ENCODE measurements around the gene ABCD3. TPM values are rescaled to one million over a fixed set of nuclear protein-coding genes. Genes with fewer than 3 reads are reported as not detected.

The ABCD3 gene
- total RNA-seq, 4 donors from 2014 or later, result 37.2 to 88.3 (median 58.1) TPM

- DNase-seq, result no peak
- Histone ChIP-seq H3K4me1 (peaks cover 6 to 17% (median 11%) of the 10 kb centered on the region in 4 donors), H3K9me3 (no peaks in the 10 kb centered on the region), H3K27me3 (no peaks in the 10 kb centered on the region), H3K4me3 (no peak overlapping the region), H3K27ac (peak overlapping the region; percentile 13 to 94 (median 54)), H3K36me3 (no peaks in the 10 kb centered on the region)
- WGBS, 2 donors (ENCODE audit: low coverage in 1 of 2), result 72 to 93% methylated on average over 3 to 4 of the region's 4 CpGs
- in situ Hi-C loops (cut with MboI; ENCODE audit: low pct_ligation_motif_present in 1 of 4, low pct_unique_long_range_greater_than_20kb in 1 of 4, low sequenced_read_pairs in 3 of 4), result loop anchor here in 1 of 4 donors (25.0 kb wide), 1 partner anchor 493 kb away; no protein-coding TSS in a partner anchor
- no peak for TF ChIP-seq POLR2A (IDR thresholded peaks at IDR 0.05)
- intact Hi-C loops (cut with DNase I; ENCODE audit: low total_unique reads), result no loop called here
These were observed 125.9 kb downstream of the ABCD3 start for GRCh38 chr1:94543893-94544635.

GRCh38 chr1:94544706-94545490, 126.7 kb downstream of the ABCD3 start:
- H3K36me3 ChIP-seq, result no peaks in the 10 kb centered on the region
- WGBS, 2 donors (ENCODE audit: low coverage in 1 of 2), result 80 to 94% methylated on average over 4 of the region's 4 CpGs
- no peak overlapping the region for H3K4me3 ChIP-seq
- no peaks in the 10 kb centered on the region for H3K9me3 ChIP-seq
- no peak for DNase-seq
- peak overlapping the region; percentile 13 to 94 (median 54) for H3K27ac ChIP-seq
- TF ChIP-seq POLR2A (IDR thresholded peaks at IDR 0.05) (no peak), POLR2AphosphoS5 (IDR thresholded peaks at IDR 0.05) (peak; percentile 16 to 38 (median 27))
- peaks cover 6 to 17% (median 11%) of the 10 kb centered on the region in 4 donors for H3K4me1 ChIP-seq
- in situ Hi-C loops (cut with MboI; ENCODE audit: low pct_ligation_motif_present in 1 of 4, low pct_unique_long_range_greater_than_20kb in 1 of 4, low sequenced_read_pairs in 3 of 4), result loop anchor here in 1 of 4 donors (25.0 kb wide), 1 partner anchor 492 kb away; no protein-coding TSS in a partner anchor
- no peaks in the 10 kb centered on the region for H3K27me3 ChIP-seq
- intact Hi-C loops (cut with DNase I; ENCODE audit: low total_unique reads), result no loop called here

- WGBS, 2 donors (ENCODE audit: low coverage in 1 of 2), result 70 to 71% methylated on average over 2 to 5 of the region's 5 CpGs
- intact Hi-C loops (cut with DNase I; ENCODE audit: low total_unique reads) (no loop called here), in situ Hi-C loops (cut with MboI; ENCODE audit: low pct_ligation_motif_present in 1 of 4, low pct_unique_long_range_greater_than_20kb in 1 of 4, low sequenced_read_pairs in 3 of 4) (loop anchor here in 1 of 4 donors (25.0 kb wide), 1 partner anchor 488 kb away; no protein-coding TSS in a partner anchor)
- Histone ChIP-seq H3K4me1 (peaks cover 0 to under 1% (median 0%) of the 10 kb centered on the region in 4 donors), H3K4me3 (no peak overlapping the region), H3K27me3 (no peaks in the 10 kb centered on the region), H3K9me3 (no peaks in the 10 kb centered on the region), H3K36me3 (no peaks in the 10 kb centered on the region), H3K27ac (peak overlapping the region in 1 of 4 donors; percentile 11)
- TF ChIP-seq POLR2AphosphoS5 (IDR thresholded peaks at IDR 0.05), result no peak
- TF ChIP-seq CTCF (IDR thresholded peaks at IDR 0.05), result no peak
- TF ChIP-seq EP300 (IDR thresholded peaks at IDR 0.05; ENCODE audit: low read depth), result no peak
- no peak for TF ChIP-seq POLR2A (IDR thresholded peaks at IDR 0.05)
- no peak for DNase-seq
These were observed 131.5 kb downstream of the ABCD3 start for GRCh38 chr1:94549706-94550105.

GRCh38 chr1:94550396-94550795, 132.2 kb downstream of the ABCD3 start:
- peaks cover 0 to 7% (median 2%) of the 10 kb centered on the region in 4 donors for H3K4me1 ChIP-seq
- H3K36me3 ChIP-seq, result no peaks in the 10 kb centered on the region
- in situ Hi-C loops (cut with MboI; ENCODE audit: low pct_ligation_motif_present in 1 of 4, low pct_unique_long_range_greater_than_20kb in 1 of 4, low sequenced_read_pairs in 3 of 4) (no loop called here), intact Hi-C loops (cut with DNase I; ENCODE audit: low total_unique reads) (no loop called here)
- WGBS, 2 donors (ENCODE audit: low coverage in 1 of 2), result 77 to 85% methylated on average over 6 of the region's 6 CpGs
- no peaks in the 10 kb centered on the region for H3K27me3 ChIP-seq
- H3K9me3 ChIP-seq, result no peaks in the 10 kb centered on the region
- no peak for TF ChIP-seq EP300 (IDR thresholded peaks at IDR 0.05; ENCODE audit: low read depth)
- no peak for TF ChIP-seq POLR2AphosphoS5 (IDR thresholded peaks at IDR 0.05)
- no peak for TF ChIP-seq CTCF (IDR thresholded peaks at IDR 0.05)
- TF ChIP-seq POLR2A (IDR thresholded peaks at IDR 0.05), result no peak
- no peak for DNase-seq
- no peak overlapping the region for H3K4me3 ChIP-seq
- peak overlapping the region in 2 of 4 donors; percentile 11 to 12 for H3K27ac ChIP-seq

GRCh38 chr1:94550800-94551241, 132.6 kb downstream of the ABCD3 start:
- peaks cover 0 to 10% (median 2%) of the 10 kb centered on the region in 4 donors for H3K4me1 ChIP-seq
- intact Hi-C loops (cut with DNase I; ENCODE audit: low total_unique reads), result no loop called here
- no peaks in the 10 kb centered on the region for H3K9me3 ChIP-seq
- H3K27me3 ChIP-seq, result no peaks in the 10 kb centered on the region
- peak overlapping the region in 2 of 4 donors; percentile 11 to 12 for H3K27ac ChIP-seq
- no peak overlapping the region for H3K4me3 ChIP-seq
- no peak for TF ChIP-seq POLR2AphosphoS5 (IDR thresholded peaks at IDR 0.05)
- no peak for TF ChIP-seq CTCF (IDR thresholded peaks at IDR 0.05)
- no peak for TF ChIP-seq EP300 (IDR thresholded peaks at IDR 0.05; ENCODE audit: low read depth)
- no peak for TF ChIP-seq POLR2A (IDR thresholded peaks at IDR 0.05)
- H3K36me3 ChIP-seq, result no peaks in the 10 kb centered on the region
- in situ Hi-C loops (cut with MboI; ENCODE audit: low pct_ligation_motif_present in 1 of 4, low pct_unique_long_range_greater_than_20kb in 1 of 4, low sequenced_read_pairs in 3 of 4), result no loop called here
- DNase-seq, result no peak
- 75 to 79% methylated on average over 4 to 5 of the region's 5 CpGs for WGBS, 2 donors (ENCODE audit: low coverage in 1 of 2)
